ENCODE results near the gene ATMIN. TPM values are rescaled to one million over a fixed set of nuclear protein-coding genes. Genes with fewer than 3 reads are reported as not detected.

ATMIN gene
- total and polyA plus RNA-seq, 8 donors = 6.3 to 18.8 (median 13.4) TPM

DNA sequence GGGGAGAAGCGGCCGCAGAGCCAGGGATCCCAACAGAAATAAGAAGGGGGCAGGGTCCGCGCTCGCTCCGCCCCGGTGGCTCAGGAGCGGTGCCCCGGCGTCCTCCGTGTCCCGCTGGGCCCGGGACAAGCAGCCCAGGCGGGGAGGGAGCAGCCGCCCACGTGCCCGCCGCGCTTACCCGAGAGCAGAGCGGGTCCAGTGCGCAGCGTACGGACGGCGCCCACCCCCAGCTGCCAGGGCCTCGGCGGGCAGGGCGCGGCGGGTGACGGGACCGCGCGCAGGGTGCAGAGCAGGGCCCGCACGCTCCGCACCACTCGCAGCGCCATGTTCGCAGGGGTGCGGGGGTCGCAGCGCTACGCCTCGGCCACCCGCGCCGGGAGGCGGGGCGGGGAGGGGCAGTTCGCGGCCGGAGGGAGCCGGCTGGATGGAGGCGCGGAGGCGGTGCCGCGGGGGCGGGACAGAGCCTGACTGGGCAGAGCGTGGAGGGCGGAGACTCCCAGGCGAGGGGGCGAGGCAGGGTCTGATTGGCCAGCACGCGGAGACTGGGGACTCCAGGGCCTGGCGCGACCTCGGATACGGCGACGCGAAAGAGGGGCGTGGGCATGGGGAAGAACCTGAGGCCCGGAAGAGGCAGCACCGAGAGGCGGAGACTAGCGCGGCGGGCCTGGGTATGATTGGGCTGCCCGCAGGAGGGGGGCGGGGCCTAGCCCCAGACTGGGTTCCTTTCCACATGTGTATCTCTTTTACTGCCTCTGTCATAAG lies 60.5 kb downstream of the ATMIN start, which contains the start of gene GCSH:
GCSH (minus strand) TSS at position 443 of the 762 bp plus-strand sequence; CDS start at position 326, 117 bp downstream.
- peak; percentile 87 for FAIRE-seq
- H3K27me3 ChIP-seq = no peaks in the 10 kb centered on the region
- ATAC-seq = peak; percentile 98 to 99 (median 98)

DNA sequence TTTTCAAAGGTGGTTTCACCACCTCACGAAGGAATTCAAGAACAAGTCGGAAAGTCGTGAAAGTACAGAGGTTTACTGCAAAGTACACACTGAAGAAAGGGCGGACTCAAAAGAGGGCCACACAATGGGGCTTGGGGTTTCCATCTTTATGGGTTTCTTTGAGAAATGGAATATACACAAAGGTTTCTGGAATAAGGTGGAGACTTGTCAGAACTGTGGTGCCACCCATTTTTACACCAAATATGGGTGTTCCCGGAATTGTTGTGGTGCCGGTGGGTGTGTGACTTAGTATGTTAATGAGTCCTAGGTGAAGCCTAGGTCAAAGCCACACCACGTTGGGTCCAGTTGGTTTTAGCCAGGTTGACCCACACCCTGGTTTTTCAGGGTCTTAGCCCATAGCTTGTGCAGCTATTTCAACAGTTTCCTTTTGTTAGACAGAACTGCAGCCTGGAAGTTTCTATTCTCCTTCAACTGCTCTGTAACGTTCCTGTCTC lies 61.1 kb downstream of the ATMIN start:
- Histone ChIP-seq H3K4me3 (peak overlapping the region in 2 of 4 donors; percentile 79 to 86), H3K27me3 (no peaks in the 10 kb centered on the region), H3K27ac (peak overlapping the region in 2 of 4 donors; percentile 20 to 45), H3K36me3 (no peaks in the 10 kb centered on the region), H3K4me1 (no peaks in the 10 kb centered on the region), H3K9me3 (no peaks in the 10 kb centered on the region)
- WGBS, 2 donors = 54 to 56% methylated on average over 8 of the region's 8 CpGs
- DNase-seq (peak in 1 of 6 donors; percentile 17), FAIRE-seq (no peak), ATAC-seq (no peak)
- TF ChIP-seq, protein P1, sequence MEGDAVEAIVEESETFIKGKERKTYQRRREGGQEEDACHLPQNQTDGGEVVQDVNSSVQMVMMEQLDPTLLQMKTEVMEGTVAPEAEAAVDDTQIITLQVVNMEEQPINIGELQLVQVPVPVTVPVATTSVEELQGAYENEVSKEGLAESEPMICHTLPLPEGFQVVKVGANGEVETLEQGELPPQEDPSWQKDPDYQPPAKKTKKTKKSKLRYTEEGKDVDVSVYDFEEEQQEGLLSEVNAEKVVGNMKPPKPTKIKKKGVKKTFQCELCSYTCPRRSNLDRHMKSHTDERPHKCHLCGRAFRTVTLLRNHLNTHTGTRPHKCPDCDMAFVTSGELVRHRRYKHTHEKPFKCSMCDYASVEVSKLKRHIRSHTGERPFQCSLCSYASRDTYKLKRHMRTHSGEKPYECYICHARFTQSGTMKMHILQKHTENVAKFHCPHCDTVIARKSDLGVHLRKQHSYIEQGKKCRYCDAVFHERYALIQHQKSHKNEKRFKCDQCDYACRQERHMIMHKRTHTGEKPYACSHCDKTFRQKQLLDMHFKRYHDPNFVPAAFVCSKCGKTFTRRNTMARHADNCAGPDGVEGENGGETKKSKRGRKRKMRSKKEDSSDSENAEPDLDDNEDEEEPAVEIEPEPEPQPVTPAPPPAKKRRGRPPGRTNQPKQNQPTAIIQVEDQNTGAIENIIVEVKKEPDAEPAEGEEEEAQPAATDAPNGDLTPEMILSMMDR (IDR thresholded peaks at IDR 0.05) = no peak
- intact Hi-C loops (cut with DNase I) = no loop called here

More for the DNA sequence above, 60.5 kb downstream of the ATMIN start, which contains the start of gene GCSH:
- intact Hi-C loops (cut with DNase I) = no loop called here
- H3K36me3 ChIP-seq = no peaks in the 10 kb centered on the region
- H3K4me3 ChIP-seq = peak within 1 kb of the TSS; percentile 65 to 86 (median 72)
- 1 to 2% methylated on average over 49 to 80 of the region's 83 CpGs for WGBS, 2 donors
- peak within 1 kb of the TSS; percentile 59 to 78 (median 68) for H3K27ac ChIP-seq
- peak; percentile 97 to 100 (median 100) for DNase-seq
- no peaks in the 10 kb centered on the region for H3K4me1 ChIP-seq
- no peaks in the 10 kb centered on the region for H3K9me3 ChIP-seq
- TF ChIP-seq, protein P1 (IDR thresholded peaks at IDR 0.05) = no peak

Other genes with a start within 250 kb of the ATMIN start
- gene CDYL2, start 231.2 kb upstream of the ATMIN start, total RNA-seq = 1 to 10 TPM; 2.3 to 7.1 (median 4.6) TPM
- 1 to 10 TPM in 1 of 2 donors, under 1 TPM in 1; 0.61 to 1.1 TPM for gene CDYL2, start 231.2 kb upstream of the ATMIN start, polyA plus RNA-seq
- gene CMC2, start 29.0 kb upstream of the ATMIN start, total RNA-seq = 10 to 100 TPM; 13.3 to 24.4 (median 21.7) TPM
- gene CMC2, start 29.0 kb upstream of the ATMIN start, polyA plus RNA-seq = 10 to 100 TPM; 32.2 to 58.1 TPM
- gene CENPN, start 28.6 kb upstream of the ATMIN start, total RNA-seq = 1 to 10 TPM; 2.0 to 4.1 (median 3.5) TPM
- gene CENPN, start 28.6 kb upstream of the ATMIN start, polyA plus RNA-seq = 1 to 10 TPM; 1.4 to 1.5 TPM
- gene C16orf46, start 41.4 kb downstream of the ATMIN start, total RNA-seq = under 1 TPM in 5 of 6 donors, not detected in 1; 0.08 to 0.81 (median 0.20) TPM
- 1 to 10 TPM in 1 of 2 donors, under 1 TPM in 1; 0.84 to 1.4 TPM for gene C16orf46, start 41.4 kb downstream of the ATMIN start, polyA plus RNA-seq
- 10 to 100 TPM in 3 of 6 donors, 1 to 10 TPM in 3; 7.4 to 18.0 (median 10.7) TPM for gene GCSH, start 60.6 kb downstream of the ATMIN start, total RNA-seq
- gene GCSH, start 60.6 kb downstream of the ATMIN start, polyA plus RNA-seq = 10 to 100 TPM; 13.0 to 18.7 TPM
- under 1 TPM in 4 of 6 donors, not detected in 2; 0.16 to 0.49 (median 0.30) TPM for gene BCO1, start 202.8 kb downstream of the ATMIN start, total RNA-seq
- under 1 TPM in 1 of 2 donors, not detected in 1; 0.87 TPM for gene BCO1, start 202.8 kb downstream of the ATMIN start, polyA plus RNA-seq